ENCODE results near the gene YPEL5. TPM values are rescaled to one million over a fixed set of nuclear protein-coding genes. Genes with fewer than 3 reads are reported as not detected.
A peak's percentile ranks its signal among the peaks of the same experiment; 100 is the strongest.

YPEL5 gene
- total RNA-seq, 1 donor from 2014 or later = 93.3 TPM

DNA sequence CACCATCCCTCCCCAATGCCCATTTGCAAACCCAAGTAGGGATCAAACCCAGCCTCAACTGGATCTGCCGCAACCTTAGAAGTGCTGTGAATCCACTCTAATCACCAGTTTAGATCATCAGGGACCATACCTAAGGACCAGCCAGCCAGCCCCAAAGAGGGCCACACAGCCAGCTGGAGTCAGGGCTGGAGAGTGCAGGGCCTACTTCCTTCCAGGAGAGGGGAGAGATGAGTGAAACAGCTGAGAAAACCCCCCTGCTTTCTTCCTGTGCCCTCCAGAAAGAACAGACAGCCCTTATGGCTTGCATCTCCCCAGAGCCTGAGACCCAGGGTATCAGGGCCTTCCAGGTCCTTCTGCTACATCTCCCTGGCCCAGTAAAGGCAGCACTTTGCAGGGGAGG, 25.8 kb downstream of the YPEL5 start:
- no peak overlapping the region for H3K4me3 Mint-ChIP-seq (ENCODE audit: unreplicated experiment)
- H3K4me1 Mint-ChIP-seq (ENCODE audit: low read depth) = no peaks in the 10 kb centered on the region
- TF ChIP-seq, protein P1, sequence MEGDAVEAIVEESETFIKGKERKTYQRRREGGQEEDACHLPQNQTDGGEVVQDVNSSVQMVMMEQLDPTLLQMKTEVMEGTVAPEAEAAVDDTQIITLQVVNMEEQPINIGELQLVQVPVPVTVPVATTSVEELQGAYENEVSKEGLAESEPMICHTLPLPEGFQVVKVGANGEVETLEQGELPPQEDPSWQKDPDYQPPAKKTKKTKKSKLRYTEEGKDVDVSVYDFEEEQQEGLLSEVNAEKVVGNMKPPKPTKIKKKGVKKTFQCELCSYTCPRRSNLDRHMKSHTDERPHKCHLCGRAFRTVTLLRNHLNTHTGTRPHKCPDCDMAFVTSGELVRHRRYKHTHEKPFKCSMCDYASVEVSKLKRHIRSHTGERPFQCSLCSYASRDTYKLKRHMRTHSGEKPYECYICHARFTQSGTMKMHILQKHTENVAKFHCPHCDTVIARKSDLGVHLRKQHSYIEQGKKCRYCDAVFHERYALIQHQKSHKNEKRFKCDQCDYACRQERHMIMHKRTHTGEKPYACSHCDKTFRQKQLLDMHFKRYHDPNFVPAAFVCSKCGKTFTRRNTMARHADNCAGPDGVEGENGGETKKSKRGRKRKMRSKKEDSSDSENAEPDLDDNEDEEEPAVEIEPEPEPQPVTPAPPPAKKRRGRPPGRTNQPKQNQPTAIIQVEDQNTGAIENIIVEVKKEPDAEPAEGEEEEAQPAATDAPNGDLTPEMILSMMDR (IDR thresholded peaks at IDR 0.05) = no peak
- peaks cover 6% of the 10 kb centered on the region for H3K36me3 Mint-ChIP-seq (ENCODE audit: low read depth)
- no peak for DNase-seq (ENCODE audit: low spot score)
- no peak overlapping the region for H3K27ac Mint-ChIP-seq (ENCODE audit: unreplicated experiment)
- no peaks in the 10 kb centered on the region for H3K9me3 Mint-ChIP-seq (ENCODE audit: low read depth)
- H3K27me3 Mint-ChIP-seq (ENCODE audit: low read depth) = no peaks in the 10 kb centered on the region

GRCh38 chr2:30177440-30177839, 30.6 kb downstream of the YPEL5 start:
- Mint-ChIP-seq H3K9me3 (ENCODE audit: low read depth) (no peaks in the 10 kb centered on the region), H3K4me1 (ENCODE audit: low read depth) (peaks cover 8% of the 10 kb centered on the region), H3K4me3 (ENCODE audit: unreplicated experiment) (no peak overlapping the region), H3K27ac (ENCODE audit: unreplicated experiment) (peak overlapping the region; percentile 36), H3K36me3 (ENCODE audit: low read depth) (peaks cover 3% of the 10 kb centered on the region), H3K27me3 (ENCODE audit: low read depth) (peaks cover 4% of the 10 kb centered on the region)
- TF ChIP-seq, protein P1 (IDR thresholded peaks at IDR 0.05) = no peak
- DNase-seq (ENCODE audit: low spot score) = no peak

- Mint-ChIP-seq H3K4me3 (ENCODE audit: unreplicated experiment) (no peak overlapping the region), H3K36me3 (ENCODE audit: low read depth) (peaks cover 3% of the 10 kb centered on the region), H3K27ac (ENCODE audit: unreplicated experiment) (no peak overlapping the region), H3K27me3 (ENCODE audit: low read depth) (peaks cover 4% of the 10 kb centered on the region), H3K9me3 (ENCODE audit: low read depth) (no peaks in the 10 kb centered on the region), H3K4me1 (ENCODE audit: low read depth) (peaks cover 8% of the 10 kb centered on the region)
- TF ChIP-seq, protein P1 (IDR thresholded peaks at IDR 0.05) = no peak
- DNase-seq (ENCODE audit: low spot score) = no peak
Observed at GRCh38 chr2:30177956-30178355, 31.1 kb downstream of the YPEL5 start.

GRCh38 chr2:30178618-30179434, 32.0 kb downstream of the YPEL5 start:
- DNase-seq (ENCODE audit: low spot score) = no peak
- Mint-ChIP-seq H3K36me3 (ENCODE audit: low read depth) (peaks cover 3% of the 10 kb centered on the region), H3K4me1 (ENCODE audit: low read depth) (peaks cover 8% of the 10 kb centered on the region), H3K27ac (ENCODE audit: unreplicated experiment) (peak overlapping the region; percentile 6), H3K27me3 (ENCODE audit: low read depth) (peaks cover 4% of the 10 kb centered on the region), H3K4me3 (ENCODE audit: unreplicated experiment) (no peak overlapping the region), H3K9me3 (ENCODE audit: low read depth) (no peaks in the 10 kb centered on the region)
- TF ChIP-seq, protein P1 (IDR thresholded peaks at IDR 0.05) = no peak

- H3K36me3 Mint-ChIP-seq (ENCODE audit: low read depth) = peaks cover 3% of the 10 kb centered on the region
- H3K27me3 Mint-ChIP-seq (ENCODE audit: low read depth) = peaks cover 4% of the 10 kb centered on the region
- DNase-seq (ENCODE audit: low spot score) = no peak
- TF ChIP-seq, protein P1 (IDR thresholded peaks at IDR 0.05) = no peak
- H3K4me3 Mint-ChIP-seq (ENCODE audit: unreplicated experiment) = no peak overlapping the region
- no peak overlapping the region for H3K27ac Mint-ChIP-seq (ENCODE audit: unreplicated experiment)
- no peaks in the 10 kb centered on the region for H3K9me3 Mint-ChIP-seq (ENCODE audit: low read depth)
- peaks cover 8% of the 10 kb centered on the region for H3K4me1 Mint-ChIP-seq (ENCODE audit: low read depth)
Observed at GRCh38 chr2:30179536-30179935, 32.7 kb downstream of the YPEL5 start.

Data from chondrocyte (in vitro differentiated cells).